Stimulated activated memory B cell treated with anti-CD40 and anti-IgM and Interleukin-4, amounts not matched to agents 10 μg/mL and 1 μg/mL and 100 μg/mL, for 72 hours (primary cell): ENCODE data around the gene STK11IP.

ENCODE experiments used
- ATAC-seq: fragments of 150-1000 bp; cut with Tn5 transposase; 2 replicates; pipeline ENCODE4 v1.10.0; 2021
- H3K27ac Mint-ChIP-seq: one replicate; pipeline ENCODE4 v1.8.0; 2022; ENCODE audit warnings: mild to moderate bottlenecking, mixed read lengths
- H3K27me3 Mint-ChIP-seq: one replicate; pipeline ENCODE4 v1.8.0; 2022; ENCODE audit warnings: mixed read lengths
- H3K36me3 Mint-ChIP-seq: one replicate; pipeline ENCODE4 v1.8.0; 2022; ENCODE audit warnings: mixed read lengths
- H3K4me1 Mint-ChIP-seq: one replicate; pipeline ENCODE4 v1.8.0; 2022; ENCODE audit warnings: mixed read lengths
- H3K4me3 Mint-ChIP-seq: one replicate; pipeline ENCODE4 v1.8.0; 2022; ENCODE audit warnings: mild to moderate bottlenecking, moderate library complexity, mixed read lengths
- H3K9me3 Mint-ChIP-seq: one replicate; pipeline ENCODE4 v1.8.0; 2022; ENCODE audit warnings: mixed read lengths

Gene STK11IP

GRCh38 chr2:219570194-219570923 is 27.3 kb upstream of the STK11IP start:
- no peaks in the 10 kb centered on the region for H3K4me1 Mint-ChIP-seq
- peak overlapping the region; percentile 12 for H3K4me3 Mint-ChIP-seq
- no peak overlapping the region for H3K27ac Mint-ChIP-seq
- no peaks in the 10 kb centered on the region for H3K9me3 Mint-ChIP-seq
- peaks cover 62% of the 10 kb centered on the region for H3K27me3 Mint-ChIP-seq
- ATAC-seq, result peak; percentile 5
- no peaks in the 10 kb centered on the region for H3K36me3 Mint-ChIP-seq

DNA sequence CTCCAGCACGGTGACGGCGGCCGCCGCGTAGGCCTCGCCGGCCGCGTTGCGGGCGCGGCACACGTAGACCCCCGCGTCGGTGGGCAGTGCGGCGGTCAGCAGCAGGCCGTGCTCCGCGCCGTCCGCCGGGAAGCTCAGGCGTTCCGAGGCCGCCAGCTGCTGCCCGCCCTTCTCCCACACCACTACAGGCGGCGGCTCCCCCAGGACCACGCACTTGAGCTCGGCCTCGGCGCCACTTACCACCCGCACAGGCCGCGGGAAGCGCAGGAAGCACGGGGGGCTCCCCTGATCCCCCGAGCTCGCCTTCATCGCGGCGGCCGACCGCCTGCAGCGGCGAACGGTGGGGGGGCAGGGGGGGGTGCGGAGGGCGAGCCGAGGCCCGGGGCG is 26.7 kb upstream of the STK11IP start:
- no peak for ATAC-seq
- H3K36me3 Mint-ChIP-seq, result no peaks in the 10 kb centered on the region
- peaks cover 66% of the 10 kb centered on the region for H3K27me3 Mint-ChIP-seq
- H3K9me3 Mint-ChIP-seq, result no peaks in the 10 kb centered on the region
- H3K27ac Mint-ChIP-seq, result no peak overlapping the region
- no peak overlapping the region for H3K4me3 Mint-ChIP-seq
- no peaks in the 10 kb centered on the region for H3K4me1 Mint-ChIP-seq

GRCh38 chr2:219571311-219572236 is 26.1 kb upstream of the STK11IP start, which contains the start of gene OBSL1:
TSS of gene OBSL1 (minus strand) at chr2:219571539. CDS start at chr2:219571232, 307 bp downstream.
- H3K36me3 Mint-ChIP-seq, result no peaks in the 10 kb centered on the region
- no peak for ATAC-seq
- H3K9me3 Mint-ChIP-seq, result no peaks in the 10 kb centered on the region
- H3K27ac Mint-ChIP-seq, result no peak within 1 kb of the TSS
- H3K27me3 Mint-ChIP-seq, result peaks cover 73% of the 10 kb centered on the region
- H3K4me3 Mint-ChIP-seq, result no peak within 1 kb of the TSS
- H3K4me1 Mint-ChIP-seq, result no peaks in the 10 kb centered on the region

- Mint-ChIP-seq H3K4me1 (no peaks in the 10 kb centered on the region), H3K27me3 (peaks cover 81% of the 10 kb centered on the region), H3K4me3 (no peak within 1 kb of the TSS), H3K36me3 (no peaks in the 10 kb centered on the region), H3K27ac (no peak within 1 kb of the TSS), H3K9me3 (no peaks in the 10 kb centered on the region)
- no peak for ATAC-seq
Observed at GRCh38 chr2:219572237-219573001, 25.2 kb upstream of the STK11IP start, which contains the start of gene INHA. TSS of gene INHA (plus strand) at chr2:219572310. CDS start at chr2:219572375, 65 bp downstream.

GRCh38 chr2:219573166-219573565 is 24.5 kb upstream of the STK11IP start:
- Mint-ChIP-seq H3K4me1 (no peaks in the 10 kb centered on the region), H3K36me3 (no peaks in the 10 kb centered on the region), H3K27ac (no peak overlapping the region), H3K9me3 (no peaks in the 10 kb centered on the region), H3K4me3 (no peak overlapping the region), H3K27me3 (peaks cover 77% of the 10 kb centered on the region)
- no peak for ATAC-seq

DNA sequence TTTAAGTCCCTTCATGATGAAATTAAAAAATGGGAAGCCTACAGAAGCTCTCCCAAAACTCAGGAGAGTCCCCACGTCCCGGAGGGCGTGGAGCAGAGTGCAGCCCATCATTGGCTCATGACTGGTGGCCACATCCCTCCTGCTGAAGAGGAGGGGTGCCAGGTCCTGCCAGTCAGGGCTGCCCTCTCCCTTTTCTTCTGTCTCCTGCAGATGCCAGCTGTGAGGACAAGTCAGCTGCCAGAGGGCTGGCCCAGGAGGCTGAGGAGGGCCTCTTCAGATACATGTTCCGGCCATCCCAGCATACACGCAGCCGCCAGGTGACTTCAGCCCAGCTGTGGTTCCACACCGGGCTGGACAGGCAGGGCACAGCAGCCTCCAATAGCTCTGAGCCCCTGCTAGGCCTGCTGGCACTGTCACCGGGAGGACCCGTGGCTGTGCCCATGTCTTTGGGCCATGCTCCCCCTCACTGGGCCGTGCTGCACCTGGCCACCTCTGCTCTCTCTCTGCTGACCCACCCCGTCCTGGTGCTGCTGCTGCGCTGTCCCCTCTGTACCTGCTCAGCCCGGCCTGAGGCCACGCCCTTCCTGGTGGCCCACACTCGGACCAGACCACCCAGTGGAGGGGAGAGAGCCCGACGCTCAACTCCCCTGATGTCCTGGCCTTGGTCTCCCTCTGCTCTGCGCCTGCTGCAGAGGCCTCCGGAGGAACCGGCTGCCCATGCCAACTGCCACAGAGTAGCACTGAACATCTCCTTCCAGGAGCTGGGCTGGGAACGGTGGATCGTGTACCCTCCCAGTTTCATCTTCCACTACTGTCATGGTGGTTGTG is 23.0 kb upstream of the STK11IP start:
- H3K36me3 Mint-ChIP-seq, result no peaks in the 10 kb centered on the region
- ATAC-seq, result no peak
- peaks cover 70% of the 10 kb centered on the region for H3K27me3 Mint-ChIP-seq
- no peaks in the 10 kb centered on the region for H3K9me3 Mint-ChIP-seq
- no peak overlapping the region for H3K4me3 Mint-ChIP-seq
- H3K4me1 Mint-ChIP-seq, result no peaks in the 10 kb centered on the region
- no peak overlapping the region for H3K27ac Mint-ChIP-seq

- no peaks in the 10 kb centered on the region for H3K36me3 Mint-ChIP-seq
- no peaks in the 10 kb centered on the region for H3K4me1 Mint-ChIP-seq
- H3K27ac Mint-ChIP-seq, result no peak overlapping the region
- no peak overlapping the region for H3K4me3 Mint-ChIP-seq
- H3K9me3 Mint-ChIP-seq, result no peaks in the 10 kb centered on the region
- ATAC-seq, result no peak
- H3K27me3 Mint-ChIP-seq, result peaks cover 67% of the 10 kb centered on the region
Observed at GRCh38 chr2:219575566-219576504, 21.8 kb upstream of the STK11IP start.

- H3K4me1 Mint-ChIP-seq, result no peaks in the 10 kb centered on the region
- no peak overlapping the region for H3K27ac Mint-ChIP-seq
- H3K27me3 Mint-ChIP-seq, result peaks cover 62% of the 10 kb centered on the region
- H3K9me3 Mint-ChIP-seq, result no peaks in the 10 kb centered on the region
- H3K36me3 Mint-ChIP-seq, result no peaks in the 10 kb centered on the region
- no peak overlapping the region for H3K4me3 Mint-ChIP-seq
- no peak for ATAC-seq
Observed at GRCh38 chr2:219576505-219577388, 20.9 kb upstream of the STK11IP start.

GRCh38 chr2:219578811-219579613 is 18.6 kb upstream of the STK11IP start:
- Mint-ChIP-seq H3K4me1 (no peaks in the 10 kb centered on the region), H3K27ac (no peak overlapping the region), H3K36me3 (no peaks in the 10 kb centered on the region), H3K4me3 (no peak overlapping the region), H3K27me3 (peaks cover 41% of the 10 kb centered on the region), H3K9me3 (no peaks in the 10 kb centered on the region)
- no peak for ATAC-seq

DNA sequence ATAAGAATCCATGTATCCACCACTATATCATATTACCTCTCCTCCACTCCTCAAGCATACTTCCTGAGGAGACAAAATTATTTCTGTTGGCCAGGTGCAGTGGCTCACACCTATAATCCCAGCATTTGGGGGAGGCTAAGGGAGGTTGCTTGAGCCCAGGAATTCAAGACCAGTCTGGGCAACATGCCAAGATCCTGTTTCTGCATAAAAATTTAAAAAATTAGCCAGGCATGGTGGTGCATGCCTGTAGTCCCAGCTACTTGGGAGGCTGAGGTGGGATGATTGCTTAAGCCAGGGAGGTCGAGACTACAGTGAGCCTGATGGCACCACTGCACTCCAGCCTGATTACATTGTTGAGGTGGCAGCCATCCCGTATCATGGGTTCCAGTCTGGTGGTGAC is 16.3 kb upstream of the STK11IP start:
- H3K27ac Mint-ChIP-seq, result no peak overlapping the region

GRCh38 chr2:219591091-219591490 is 6.6 kb upstream of the STK11IP start:
- Mint-ChIP-seq H3K27ac (no peak overlapping the region), H3K36me3 (no peaks in the 10 kb centered on the region), H3K9me3 (no peaks in the 10 kb centered on the region), H3K4me1 (no peaks in the 10 kb centered on the region), H3K4me3 (no peak overlapping the region), H3K27me3 (peaks cover 23% of the 10 kb centered on the region)
- no peak for ATAC-seq

More for the DNA sequence above, 16.3 kb upstream of the STK11IP start:
- no peak for ATAC-seq
- H3K4me1 Mint-ChIP-seq, result no peaks in the 10 kb centered on the region
- H3K4me3 Mint-ChIP-seq, result no peak overlapping the region
- H3K36me3 Mint-ChIP-seq, result no peaks in the 10 kb centered on the region
- no peaks in the 10 kb centered on the region for H3K9me3 Mint-ChIP-seq
- H3K27me3 Mint-ChIP-seq, result peaks cover 41% of the 10 kb centered on the region

DNA sequence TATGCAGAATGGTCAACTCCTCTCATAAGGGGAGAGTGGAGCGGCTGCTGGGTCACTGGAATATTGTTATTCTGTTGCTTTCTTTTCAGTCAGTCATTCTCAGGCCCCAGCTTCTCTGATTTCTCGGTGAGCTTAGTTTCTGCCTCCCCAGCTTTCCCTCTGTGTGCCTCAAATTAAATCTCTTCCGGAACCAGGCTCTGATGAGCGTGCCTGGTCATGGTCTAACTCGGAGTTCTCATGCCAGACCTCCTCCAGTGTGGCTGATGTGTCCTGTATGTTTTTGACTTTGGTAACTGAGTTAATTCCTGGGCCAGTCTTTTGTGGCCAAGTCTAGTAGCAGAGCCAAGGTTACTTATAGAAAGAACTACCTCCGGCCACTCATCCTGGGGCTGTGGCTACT is 4.9 kb upstream of the STK11IP start:
- Mint-ChIP-seq H3K9me3 (no peaks in the 10 kb centered on the region), H3K36me3 (no peaks in the 10 kb centered on the region), H3K27me3 (peaks cover 14% of the 10 kb centered on the region), H3K4me1 (no peaks in the 10 kb centered on the region), H3K27ac (no peak overlapping the region), H3K4me3 (no peak overlapping the region)
- ATAC-seq, result no peak
